B cell (primary cell): ENCODE data around the gene SP9. TPM values are rescaled to one million over a fixed set of nuclear protein-coding genes. Genes with fewer than 3 reads are reported as not detected.

Experiments used
- ATAC-seq: fragments of 200-7000 bp; cut with Tn5 transposase; one replicate; pipeline ENCODE4 v1.10.0; 2021; ENCODE audit warnings: low read depth, mild to moderate bottlenecking, moderate number of reproducible peaks, moderate library complexity
- CTCF ChIA-PET: fragments of 350-600 bp; sonication (Branson Sonifier 250); formaldehyde crosslinking; loops from one replicate; lab custom pipeline; 2021; ENCODE audit warnings: antibody characterized with exemption, inconsistent platforms; lab: Charles Lee
- POLR2A ChIA-PET: fragments of 350-600 bp; sonication (Branson Sonifier 250); formaldehyde crosslinking; loops from one replicate; lab custom pipeline; 2021; ENCODE audit warnings: antibody characterized with exemption; lab: Charles Lee
- DNase-seq: peaks from one replicate; pipeline ENCODE4 v3.0.0; 2013
- H2AFZ ChIP-seq: 2 replicates; pipeline ENCODE4 v1.6.1; 2012; ENCODE audit warnings: mild to moderate bottlenecking, low read depth, low read length; ENCODE audit not compliant: insufficient read depth, poor library complexity, severe bottlenecking
- H3K27ac ChIP-seq, 2 donors: 1 replicate in 1 of 2; 2 replicates in 1 of 2; pipeline ENCODE4 v1.5.1; 2012 to 2013; ENCODE audit warnings: low read length in 2 of 2, mild to moderate bottlenecking in 2 of 2, moderate library complexity in 1 of 2
- H3K27me3 ChIP-seq, 4 experiments: fragments of 200-600 bp in 1 of 4; sonication (generic) in 1 of 4; replicated peaks in 1 of 4; 1 replicate in 2 of 4; 2 replicates in 2 of 4; pipeline versions ENCODE4 v1.6.1 to v1.7.0; 2013 to 2016; ENCODE audit warnings: low read length in 3 of 4, mild to moderate bottlenecking in 2 of 4, mixed read lengths in 1 of 4, moderate library complexity in 1 of 4; ENCODE audit not compliant: insufficient read depth in 4 of 4, control insufficient read depth in 3 of 4; ENCODE audit errors: control extremely low read depth in 1 of 4
- H3K36me3 ChIP-seq, 2 experiments: replicated peaks in 1 of 2; 1 replicate in 1 of 2; 2 replicates in 1 of 2; pipeline versions ENCODE4 v1.6.1 to v1.7.1; 2013; ENCODE audit warnings: low read length in 1 of 2; ENCODE audit not compliant: insufficient read depth in 2 of 2, control insufficient read depth in 1 of 2; ENCODE audit errors: control extremely low read depth in 1 of 2, extremely low read depth in 1 of 2
- H3K4me1 ChIP-seq, 2 donors: fragments of 200-600 bp in 1 of 2; sonication (generic) in 1 of 2; 1 replicate in 1 of 2; 2 replicates in 1 of 2; pipeline versions ENCODE4 v1.5.1 to v1.6.1; 2013 to 2017; ENCODE audit warnings: low read length in 2 of 2; ENCODE audit not compliant: control insufficient read depth in 2 of 2, insufficient read depth in 2 of 2
- H3K4me2 ChIP-seq: replicated peaks from 2 replicates; pipeline ENCODE3; 2012; ENCODE audit warnings: mild to moderate bottlenecking, low read depth, low read length; ENCODE audit not compliant: poor library complexity, severe bottlenecking
- H3K4me3 ChIP-seq, 5 experiments: fragments of 200-600 bp in 1 of 5; sonication (generic) in 1 of 5; 1 replicate in 3 of 5; 2 replicates in 2 of 5; pipeline versions ENCODE4 v1.5.1 to v1.7.0; 2011 to 2016; ENCODE audit warnings: low read length in 4 of 5, mild to moderate bottlenecking in 4 of 5, low read depth in 2 of 5, control low read depth in 1 of 5, moderate library complexity in 1 of 5; ENCODE audit not compliant: insufficient read depth in 1 of 5; ENCODE audit errors: control extremely low read depth in 1 of 5, extremely low read depth in 1 of 5
- H3K79me2 ChIP-seq: fragments of 200-600 bp; sonication (generic); one replicate; pipeline ENCODE4 v1.6.0; 2016; ENCODE audit warnings: low read length; ENCODE audit not compliant: control insufficient read depth, insufficient read depth
- H3K9ac ChIP-seq: fragments of 200-600 bp; sonication (generic); 2 replicates; pipeline ENCODE4 v1.6.1; 2017; ENCODE audit warnings: mild to moderate bottlenecking, low read length, moderate library complexity
- H3K9me3 ChIP-seq, 3 donors: one replicate each; pipeline versions ENCODE4 v1.6.1 to v1.7.1; 2013; ENCODE audit warnings: low read length in 2 of 3; ENCODE audit not compliant: control insufficient read depth in 2 of 3, insufficient read depth in 1 of 3; ENCODE audit errors: control extremely low read depth in 1 of 3
- H4K20me1 ChIP-seq: 2 replicates; pipeline ENCODE4 v1.6.0; 2012; ENCODE audit warnings: mild to moderate bottlenecking, low read length; ENCODE audit not compliant: insufficient read depth, control insufficient read depth, poor library complexity, severe bottlenecking
- H3K27ac Mint-ChIP-seq: one replicate; pipeline ENCODE4 v1.8.0; 2021; ENCODE audit warnings: mixed read lengths
- H3K27me3 Mint-ChIP-seq: one replicate; pipeline ENCODE4 v1.8.0; 2021; ENCODE audit warnings: mixed read lengths
- H3K4me1 Mint-ChIP-seq: one replicate; pipeline ENCODE4 v1.8.0; 2021; ENCODE audit warnings: mixed read lengths
- H3K4me3 Mint-ChIP-seq: one replicate; pipeline ENCODE4 v1.8.0; 2021; ENCODE audit warnings: mixed read lengths
- H3K9me3 Mint-ChIP-seq: one replicate; pipeline ENCODE4 v1.8.0; 2022; ENCODE audit warnings: mixed read lengths; ENCODE audit not compliant: insufficient read depth
- CTCF ChIP-seq: fragments of 200-600 bp; IDR thresholded peaks from one replicate; pipeline ENCODE4 v1.8.0; 2022; ENCODE audit warnings: antibody characterized with exemption, mild to moderate bottlenecking
- EZH2 ChIP-seq: IDR thresholded peaks from 2 replicates; pipeline ENCODE4 v1.6.1; 2012; ENCODE audit warnings: borderline replicate concordance, low read depth, mild to moderate bottlenecking, moderate library complexity, low read length; ENCODE audit not compliant: insufficient read depth, poor library complexity, severe bottlenecking
- WGBS: methylation state at CpG from one replicate; pipeline ENCODE4 v1.1.5; 2013; ENCODE audit warnings: missing lambda C conversion rate; ENCODE audit not compliant: insufficient coverage; 5-methylcytosine and 5-hydroxymethylcytosine counted together
- intact Hi-C: fragments of 100-400 bp; cut with micrococcal nuclease; formaldehyde crosslinking; loops from one replicate; pipeline ENCODE4 v1.10.0; 2022
- polyA plus RNA-seq: library from polyadenylated mRNA; depleted of rRNA; stranded (reverse); fragments of >200 nt; gene quantifications from 2 replicates; pipeline ENCODE4 v1.2.3, GENCODE V29; 2012
- total RNA-seq, 2 donors: library from RNA; stranded (reverse); fragments of 120-200 nt in 1 of 2; gene quantifications; 1 replicate in 1 of 2; 2 replicates in 1 of 2; pipeline versions ENCODE4 v1.2.3 to v1.2.4, GENCODE V29; 2013 to 2022

Gene SP9
- total and polyA plus RNA-seq, 2 donors (not counting 1 experiment from before 2014, with no cell fraction given) = not detected

- H2AFZ ChIP-seq = peak overlapping the region; percentile 61
- Mint-ChIP-seq H3K27ac (peak overlapping the region; percentile 10), H3K4me1 (peaks cover 32% of the 10 kb centered on the region), H3K4me3 (peak overlapping the region; percentile 87), H3K27me3 (peaks cover 70% of the 10 kb centered on the region), H3K9me3 (peaks cover 1% of the 10 kb centered on the region)
- 1% methylated on average over 48 of the region's 63 CpGs for WGBS
- H3K4me3 ChIP-seq = peak overlapping the region; percentile 19 to 64 (median 54)
- peaks cover 7 to 65% (median 54%) of the 10 kb centered on the region in 4 experiments for H3K27me3 ChIP-seq
- DNase-seq (peak; percentile 62), ATAC-seq (peak; percentile 45)
- no peak overlapping the region for H3K27ac ChIP-seq
- intact Hi-C loops = loop anchor here (2.0 kb wide), 1 partner anchor 14 kb away; no protein-coding TSS in a partner anchor
- H4K20me1 ChIP-seq = no peaks in the 10 kb centered on the region
- POLR2A ChIA-PET = interaction anchor here (1.5 kb wide), 1 partner anchor 9 kb away, joined by 5 read pairs; the partner anchor contains the start of gene SP9
- CTCF ChIA-PET = interaction anchor here (0.6 to 3.3 kb wide), 7 partner anchors 10 to 926 kb away, joined by 3 to 19 read pairs (median 4); no protein-coding TSS in a partner anchor
- H3K9me3 ChIP-seq = peaks cover 0 to 40% (median 3%) of the 10 kb centered on the region in 3 donors
- peak; percentile 81 for TF ChIP-seq EZH2
- TF ChIP-seq CTCF = no peak
- peak overlapping the region; percentile 66 for H3K9ac ChIP-seq
- H3K36me3 ChIP-seq = no peaks in the 10 kb centered on the region
- no peaks in the 10 kb centered on the region for H3K79me2 ChIP-seq
- H3K4me2 ChIP-seq = peak overlapping the region; percentile 94
- H3K4me1 ChIP-seq = peaks cover 36 to 45% of the 10 kb centered on the region in 2 donors
Observed at GRCh38 chr2:174326161-174327020, 8.4 kb upstream of the SP9 start.
